Measurements from ENCODE around the gene GPR137.
"Not testable (repeated sequence)": the region's sequence is repeated elsewhere in the genome, so short reads cannot be mapped to it uniquely, and the experiment has no call there.

DNA sequence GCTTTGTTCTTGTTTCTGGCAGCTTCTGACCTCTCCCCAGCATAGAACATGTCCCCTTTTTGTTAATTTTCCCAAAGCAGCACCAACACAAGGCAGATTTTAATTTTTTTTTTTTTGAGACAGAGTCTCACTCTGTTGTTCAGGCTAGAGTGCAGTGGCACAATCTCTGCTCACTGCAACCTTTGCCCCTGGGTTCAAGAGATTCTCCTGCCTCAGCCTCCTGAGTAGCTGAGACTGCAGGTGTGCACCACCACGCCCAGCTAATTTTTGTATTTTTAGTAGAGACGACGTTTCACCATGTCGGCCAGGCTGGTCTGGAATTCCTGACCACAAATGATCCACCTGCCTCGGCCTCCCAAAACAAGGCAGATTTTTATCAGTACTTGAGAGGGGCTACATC is 22.1 kb downstream of the GPR137 start:
- not testable (repeated sequence) for TF ChIP-seq EZH2 (IDR thresholded peaks at IDR 0.05; ENCODE audit: borderline replicate concordance, low read length)
- TF ChIP-seq, protein P1, sequence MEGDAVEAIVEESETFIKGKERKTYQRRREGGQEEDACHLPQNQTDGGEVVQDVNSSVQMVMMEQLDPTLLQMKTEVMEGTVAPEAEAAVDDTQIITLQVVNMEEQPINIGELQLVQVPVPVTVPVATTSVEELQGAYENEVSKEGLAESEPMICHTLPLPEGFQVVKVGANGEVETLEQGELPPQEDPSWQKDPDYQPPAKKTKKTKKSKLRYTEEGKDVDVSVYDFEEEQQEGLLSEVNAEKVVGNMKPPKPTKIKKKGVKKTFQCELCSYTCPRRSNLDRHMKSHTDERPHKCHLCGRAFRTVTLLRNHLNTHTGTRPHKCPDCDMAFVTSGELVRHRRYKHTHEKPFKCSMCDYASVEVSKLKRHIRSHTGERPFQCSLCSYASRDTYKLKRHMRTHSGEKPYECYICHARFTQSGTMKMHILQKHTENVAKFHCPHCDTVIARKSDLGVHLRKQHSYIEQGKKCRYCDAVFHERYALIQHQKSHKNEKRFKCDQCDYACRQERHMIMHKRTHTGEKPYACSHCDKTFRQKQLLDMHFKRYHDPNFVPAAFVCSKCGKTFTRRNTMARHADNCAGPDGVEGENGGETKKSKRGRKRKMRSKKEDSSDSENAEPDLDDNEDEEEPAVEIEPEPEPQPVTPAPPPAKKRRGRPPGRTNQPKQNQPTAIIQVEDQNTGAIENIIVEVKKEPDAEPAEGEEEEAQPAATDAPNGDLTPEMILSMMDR (IDR thresholded peaks at IDR 0.05; ENCODE audit: low read length) = not testable (repeated sequence)

Measured in OCI-LY1 (cell line).